RWPE2 (cell line): ENCODE data around the gene CCDC88A.

Experiments
- ATAC-seq: fragments of 200-7000 bp; cut with Tn5 transposase; 3 replicates; pipeline ENCODE4 v1.9.1; 2021; ENCODE audit warnings: low read depth
- DNase-seq: peaks from one replicate; pipeline ENCODE4 v3.0.0-alpha.2; 2020; ENCODE audit warnings: low spot score
- H3K27ac ChIP-seq: fragments of 450-650 bp; 2 replicates; pipeline ENCODE4 v1.5.1; 2017; ENCODE audit warnings: mild to moderate bottlenecking; ENCODE audit not compliant: poor library complexity, severe bottlenecking
- H3K27me3 ChIP-seq: fragments of 250-450 bp; sonication (Bioruptor Pico); 2 replicates; pipeline ENCODE4 v1.5.1; 2021; ENCODE audit warnings: mild to moderate bottlenecking, moderate library complexity; ENCODE audit not compliant: insufficient read depth, poor library complexity, severe bottlenecking
- H3K36me3 ChIP-seq: fragments of 250-450 bp; sonication (Bioruptor Pico); 2 replicates; pipeline ENCODE4 v1.5.1; 2020; ENCODE audit warnings: low read depth, mild to moderate bottlenecking, moderate library complexity
- H3K4me1 ChIP-seq: fragments of 250-450 bp; sonication (Bioruptor Pico); 2 replicates; pipeline ENCODE4 v1.5.1; 2021; ENCODE audit warnings: mild to moderate bottlenecking, moderate library complexity; ENCODE audit not compliant: insufficient read depth, poor library complexity, severe bottlenecking
- H3K4me3 ChIP-seq: fragments of 250-450 bp; sonication (Bioruptor Pico); 2 replicates; pipeline ENCODE4 v1.5.1; 2021; ENCODE audit warnings: mild to moderate bottlenecking, moderate library complexity; ENCODE audit not compliant: severe bottlenecking
- H3K9me3 ChIP-seq: fragments of 250-450 bp; sonication (Bioruptor Pico); 2 replicates; pipeline ENCODE4 v1.5.1; 2021; ENCODE audit warnings: mild to moderate bottlenecking, moderate library complexity; ENCODE audit not compliant: severe bottlenecking
- CTCF ChIP-seq: fragments of 450-650 bp; IDR thresholded peaks from one replicate; pipeline ENCODE4 v1.5.1; 2017; ENCODE audit warnings: mild to moderate bottlenecking, moderate library complexity; ENCODE audit not compliant: poor library complexity, severe bottlenecking

The CCDC88A gene, protein sequence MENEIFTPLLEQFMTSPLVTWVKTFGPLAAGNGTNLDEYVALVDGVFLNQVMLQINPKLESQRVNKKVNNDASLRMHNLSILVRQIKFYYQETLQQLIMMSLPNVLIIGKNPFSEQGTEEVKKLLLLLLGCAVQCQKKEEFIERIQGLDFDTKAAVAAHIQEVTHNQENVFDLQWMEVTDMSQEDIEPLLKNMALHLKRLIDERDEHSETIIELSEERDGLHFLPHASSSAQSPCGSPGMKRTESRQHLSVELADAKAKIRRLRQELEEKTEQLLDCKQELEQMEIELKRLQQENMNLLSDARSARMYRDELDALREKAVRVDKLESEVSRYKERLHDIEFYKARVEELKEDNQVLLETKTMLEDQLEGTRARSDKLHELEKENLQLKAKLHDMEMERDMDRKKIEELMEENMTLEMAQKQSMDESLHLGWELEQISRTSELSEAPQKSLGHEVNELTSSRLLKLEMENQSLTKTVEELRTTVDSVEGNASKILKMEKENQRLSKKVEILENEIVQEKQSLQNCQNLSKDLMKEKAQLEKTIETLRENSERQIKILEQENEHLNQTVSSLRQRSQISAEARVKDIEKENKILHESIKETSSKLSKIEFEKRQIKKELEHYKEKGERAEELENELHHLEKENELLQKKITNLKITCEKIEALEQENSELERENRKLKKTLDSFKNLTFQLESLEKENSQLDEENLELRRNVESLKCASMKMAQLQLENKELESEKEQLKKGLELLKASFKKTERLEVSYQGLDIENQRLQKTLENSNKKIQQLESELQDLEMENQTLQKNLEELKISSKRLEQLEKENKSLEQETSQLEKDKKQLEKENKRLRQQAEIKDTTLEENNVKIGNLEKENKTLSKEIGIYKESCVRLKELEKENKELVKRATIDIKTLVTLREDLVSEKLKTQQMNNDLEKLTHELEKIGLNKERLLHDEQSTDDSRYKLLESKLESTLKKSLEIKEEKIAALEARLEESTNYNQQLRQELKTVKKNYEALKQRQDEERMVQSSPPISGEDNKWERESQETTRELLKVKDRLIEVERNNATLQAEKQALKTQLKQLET (N-terminal part only)

GRCh38 chr2:55419679-55420438 lies at the start of gene CCDC88A:
CCDC88A (minus strand) TSS chr2:55419856; CDS start chr2:55419079, 777 bp downstream.
- Histone ChIP-seq H3K27ac (peak within 1 kb of the TSS; percentile 67), H3K4me3 (peak within 1 kb of the TSS; percentile 53), H3K36me3 (no peaks in the 10 kb centered on the region; the same call in 1 of the 2 replicates), H3K4me1 (peaks cover 20% of the 10 kb centered on the region), H3K27me3 (no peaks in the 10 kb centered on the region), H3K9me3 (no peaks in the 10 kb centered on the region)
- peak; percentile 92 for DNase-seq
- peak; percentile 13 for TF ChIP-seq CTCF
- peak; percentile 91 for ATAC-seq

GRCh38 chr2:55461679-55462078 lies 42.0 kb upstream of the CCDC88A start:
- no peak for TF ChIP-seq CTCF
- no peaks in the 10 kb centered on the region for H3K36me3 ChIP-seq
- no peaks in the 10 kb centered on the region for H3K27me3 ChIP-seq
- no peak for ATAC-seq
- no peak overlapping the region for H3K4me3 ChIP-seq
- no peak overlapping the region for H3K27ac ChIP-seq
- H3K4me1 ChIP-seq: no peaks in the 10 kb centered on the region
- no peaks in the 10 kb centered on the region for H3K9me3 ChIP-seq
- DNase-seq: no peak

DNA sequence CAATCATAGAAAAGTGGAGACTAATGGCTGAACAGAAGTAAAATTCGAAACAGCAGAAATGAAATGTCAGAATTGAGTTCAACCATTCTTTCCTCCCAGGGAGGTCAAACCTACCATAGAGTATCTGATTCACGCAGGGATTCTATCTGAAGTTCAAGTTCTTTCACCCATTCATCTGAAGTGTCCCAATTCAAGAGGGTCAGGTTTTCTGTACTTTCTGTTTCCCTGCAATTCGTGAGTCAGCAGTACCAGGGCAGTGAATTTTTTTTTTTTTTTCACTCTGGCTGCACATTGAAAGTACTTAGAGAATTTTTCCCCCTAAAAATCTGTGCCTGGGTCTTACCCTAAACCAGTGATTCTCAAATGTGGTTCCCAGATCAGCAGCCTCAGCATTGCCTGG lies 40.9 kb upstream of the CCDC88A start:
- H3K4me1 ChIP-seq: no peaks in the 10 kb centered on the region
- ATAC-seq (no peak), DNase-seq (no peak)

More for the DNA sequence above, 40.9 kb upstream of the CCDC88A start:
- Histone ChIP-seq H3K36me3 (no peaks in the 10 kb centered on the region), H3K27ac (no peak overlapping the region), H3K4me3 (no peak overlapping the region), H3K9me3 (no peaks in the 10 kb centered on the region), H3K27me3 (no peaks in the 10 kb centered on the region)
- TF ChIP-seq CTCF: no peak
